Ovary (tissue), 9 donors: Measurements from ENCODE around the gene EPG5. TPM values are rescaled to one million over a fixed set of nuclear protein-coding genes. Genes with fewer than 3 reads are reported as not detected.
"Not testable (repeated sequence)": the region's sequence is repeated elsewhere in the genome, so short reads cannot be mapped to it uniquely, and the experiment has no call there.

Source experiments
- DNase-seq, 5 donors: peaks; one replicate each; pipeline ENCODE4 v3.0.0-alpha.2; 2019 to 2020
- H3K27ac ChIP-seq, 2 donors: fragments of 200-600 bp; one replicate each; pipeline versions ENCODE4 v1.5.1 to v1.8.0; 2019 to 2022
- H3K27me3 ChIP-seq: fragments of 200-600 bp; one replicate; pipeline ENCODE4 v1.8.0; 2022
- H3K36me3 ChIP-seq: fragments of 200-600 bp; sonication (generic); one replicate; pipeline ENCODE4 v1.5.1; 2019
- H3K4me1 ChIP-seq: one replicate; pipeline ENCODE4 v1.8.1; 2013; ENCODE audit warnings: mild to moderate bottlenecking, moderate library complexity; ENCODE audit not compliant: insufficient read depth
- H3K4me3 ChIP-seq: fragments of 200-600 bp; sonication (generic); one replicate; pipeline ENCODE4 v1.5.1; 2017
- H3K9me3 ChIP-seq, 2 donors: fragments of 200-600 bp in 1 of 2; sonication (generic) in 1 of 2; one replicate each; pipeline versions ENCODE4 v1.5.1 to v1.8.1; 2013 to 2019; ENCODE audit warnings: mild to moderate bottlenecking in 1 of 2, moderate library complexity in 1 of 2
- EP300 ChIP-seq: sonication (generic); formaldehyde crosslinking; IDR thresholded peaks from one replicate; pipeline ENCODE4 v1.6.1; 2017; ENCODE audit warnings: antibody characterized with exemption
- POLR2A ChIP-seq: fragments of 450-650 bp; IDR thresholded peaks from one replicate; pipeline ENCODE4 v1.6.1; 2017; ENCODE audit warnings: antibody characterized with exemption, mild to moderate bottlenecking, moderate library complexity
- WGBS, 3 donors: extraction: QIAGEN DNeasy Blood & Tissue Kit in 1 of 3; methylation state at CpG; one replicate each; pipeline versions ENCODE4 v1.1.5 to v1.1.7; 2013 to 2017; 5-methylcytosine and 5-hydroxymethylcytosine counted together
- intact Hi-C, 4 donors: fragments of 100-400 bp; cut with DNase I; formaldehyde crosslinking; loops; one replicate each; pipeline versions ENCODE4 v1.11.0 to v1.15.1; 2022 to 2023
- polyA plus RNA-seq, 2 donors: library from polyadenylated mRNA; stranded (reverse); fragments of 200-250 nt in 1 of 2; fragments of 350-450 nt in 1 of 2; fragmentation: Illumina TruSeq in 1 of 2; extraction: RNeasy Lipid Tissue Mini Kit (QIAGEN cat#74804) in 1 of 2; gene quantifications; one replicate each; pipeline ENCODE4 v1.2.3, GENCODE V29; 2013 to 2014
- total RNA-seq, 7 donors: library from RNA; depleted of rRNA in 2 of 7; stranded (reverse); fragments of >200 nt in 2 of 7; fragmentation: NEBNext Ultra II Directional in 3 of 7; extraction: Animal tissue kit (Norgen Biotek cat#: 25700) in 3 of 7; gene quantifications; one replicate each; pipeline versions ENCODE4 v1.1.0 to v1.2.4, GENCODE V29; 2016 to 2023
- TF ChIP-seq, protein P1 (sequence below), 3 donors: fragments of 450-650 bp in 2 of 3; fragments of 200-600 bp in 1 of 3; IDR thresholded peaks; one replicate each; pipeline versions ENCODE4 v1.5.1 to v1.8.0; 2016 to 2022; ENCODE audit warnings: antibody characterized with exemption in 3 of 3, mild to moderate bottlenecking in 1 of 3
- donor health status: DM: no; HTN: no; CAD: no; lungs with moderate emphysema.
- donor health status: DM: no; HTN: no; CAD: no.
- donor health status: Bipolar disorder and iron deficiency.
- donor health status: DM: yes; HTN: yes; CAD: no.
- donor health status: DM: no; HTN: no; CAD: no.
- donor health status: DM: yes; HTN: yes; CAD: no.

The EPG5 gene
- total and polyA plus RNA-seq, 9 donors = 8.9 to 28.4 (median 21.2) TPM

DNA sequence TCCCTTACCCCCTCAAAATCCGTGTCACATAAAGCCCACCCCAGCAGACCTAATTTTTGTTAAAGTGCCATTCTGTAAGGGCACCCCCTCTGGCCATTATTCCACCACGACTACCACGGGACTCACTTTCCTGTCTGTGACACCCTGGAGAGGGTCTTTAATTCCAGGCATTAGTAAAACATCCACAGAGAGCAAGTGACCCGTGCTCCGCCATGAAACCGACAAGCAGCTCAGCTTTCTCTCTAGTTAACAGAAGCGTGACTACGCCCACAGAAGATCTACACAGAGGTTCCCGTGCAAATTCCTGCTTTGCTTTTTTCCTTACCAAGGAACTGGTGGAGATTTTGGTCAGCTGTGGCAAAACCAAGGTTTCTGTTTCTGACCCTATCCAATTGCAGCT is 137.3 kb downstream of the EPG5 start:
- TF ChIP-seq, protein P1, sequence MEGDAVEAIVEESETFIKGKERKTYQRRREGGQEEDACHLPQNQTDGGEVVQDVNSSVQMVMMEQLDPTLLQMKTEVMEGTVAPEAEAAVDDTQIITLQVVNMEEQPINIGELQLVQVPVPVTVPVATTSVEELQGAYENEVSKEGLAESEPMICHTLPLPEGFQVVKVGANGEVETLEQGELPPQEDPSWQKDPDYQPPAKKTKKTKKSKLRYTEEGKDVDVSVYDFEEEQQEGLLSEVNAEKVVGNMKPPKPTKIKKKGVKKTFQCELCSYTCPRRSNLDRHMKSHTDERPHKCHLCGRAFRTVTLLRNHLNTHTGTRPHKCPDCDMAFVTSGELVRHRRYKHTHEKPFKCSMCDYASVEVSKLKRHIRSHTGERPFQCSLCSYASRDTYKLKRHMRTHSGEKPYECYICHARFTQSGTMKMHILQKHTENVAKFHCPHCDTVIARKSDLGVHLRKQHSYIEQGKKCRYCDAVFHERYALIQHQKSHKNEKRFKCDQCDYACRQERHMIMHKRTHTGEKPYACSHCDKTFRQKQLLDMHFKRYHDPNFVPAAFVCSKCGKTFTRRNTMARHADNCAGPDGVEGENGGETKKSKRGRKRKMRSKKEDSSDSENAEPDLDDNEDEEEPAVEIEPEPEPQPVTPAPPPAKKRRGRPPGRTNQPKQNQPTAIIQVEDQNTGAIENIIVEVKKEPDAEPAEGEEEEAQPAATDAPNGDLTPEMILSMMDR (IDR thresholded peaks at IDR 0.05) = no peak
- TF ChIP-seq EP300 (no peak), POLR2A (no peak)
- 65 to 67% (median 65%) methylated on average over 9 of the region's 9 CpGs for WGBS, 3 donors
- H3K27me3 ChIP-seq = no peaks in the 10 kb centered on the region
- H3K4me3 ChIP-seq = no peak overlapping the region
- H3K36me3 ChIP-seq = no peaks in the 10 kb centered on the region
- DNase-seq = no peak
- no peak overlapping the region for H3K27ac ChIP-seq
- intact Hi-C loops = no loop called here
- no peaks in the 10 kb centered on the region for H3K9me3 ChIP-seq
- H3K4me1 ChIP-seq = no peaks in the 10 kb centered on the region

DNA sequence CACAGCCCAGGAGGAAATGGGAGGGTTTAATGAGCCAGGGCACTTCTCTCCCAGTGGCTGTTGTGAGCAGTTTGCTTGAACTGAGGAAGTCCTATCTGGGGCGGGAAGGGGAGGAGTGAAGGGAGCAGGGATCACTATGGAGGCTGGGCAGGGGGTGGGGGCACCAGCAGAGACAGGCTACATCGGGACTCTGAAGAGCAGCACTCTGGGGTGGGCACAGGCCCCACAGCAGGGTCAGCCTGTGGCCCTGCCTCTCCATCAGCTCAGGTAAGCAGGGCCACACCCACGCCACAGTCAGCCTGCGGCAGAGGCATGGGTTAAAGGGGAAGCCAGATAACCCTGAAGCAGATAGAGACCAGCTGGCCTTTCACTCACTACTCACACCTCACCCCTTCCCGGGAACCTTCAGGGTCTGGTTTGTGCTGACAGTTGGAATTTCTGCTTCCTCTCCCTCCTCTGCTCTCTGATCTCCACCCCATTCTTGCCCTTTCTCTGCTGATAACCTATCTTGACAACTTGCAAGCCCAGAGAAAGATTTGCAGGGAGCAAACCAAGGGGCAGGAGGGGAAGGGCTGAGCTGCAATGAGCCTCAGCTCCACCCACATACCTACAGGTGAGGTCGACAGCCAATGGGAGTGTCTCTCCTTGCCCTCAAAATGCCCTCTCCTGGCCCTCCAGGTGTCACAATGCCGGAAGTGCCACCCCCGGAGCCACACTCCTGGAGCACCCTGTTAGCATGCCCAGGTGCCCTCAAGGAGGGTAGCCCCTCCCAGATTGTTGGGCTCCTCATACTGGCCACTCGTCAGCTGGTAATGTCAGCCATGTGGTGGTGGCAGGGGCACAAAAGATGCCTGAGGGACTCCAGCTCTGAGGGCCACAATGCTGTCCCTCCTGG is 138.0 kb downstream of the EPG5 start:
- no peaks in the 10 kb centered on the region for H3K27me3 ChIP-seq
- H3K27ac ChIP-seq = no peak overlapping the region
- WGBS, 3 donors = 59 to 65% (median 62%) methylated on average over 9 of the region's 9 CpGs
- H3K4me3 ChIP-seq = no peak overlapping the region
- intact Hi-C loops = no loop called here
- no peaks in the 10 kb centered on the region for H3K4me1 ChIP-seq
- no peaks in the 10 kb centered on the region for H3K9me3 ChIP-seq
- no peaks in the 10 kb centered on the region for H3K36me3 ChIP-seq
- TF ChIP-seq POLR2A (no peak), EP300 (no peak)
- TF ChIP-seq, protein P1 (IDR thresholded peaks at IDR 0.05) = no peak
- DNase-seq = no peak

DNA sequence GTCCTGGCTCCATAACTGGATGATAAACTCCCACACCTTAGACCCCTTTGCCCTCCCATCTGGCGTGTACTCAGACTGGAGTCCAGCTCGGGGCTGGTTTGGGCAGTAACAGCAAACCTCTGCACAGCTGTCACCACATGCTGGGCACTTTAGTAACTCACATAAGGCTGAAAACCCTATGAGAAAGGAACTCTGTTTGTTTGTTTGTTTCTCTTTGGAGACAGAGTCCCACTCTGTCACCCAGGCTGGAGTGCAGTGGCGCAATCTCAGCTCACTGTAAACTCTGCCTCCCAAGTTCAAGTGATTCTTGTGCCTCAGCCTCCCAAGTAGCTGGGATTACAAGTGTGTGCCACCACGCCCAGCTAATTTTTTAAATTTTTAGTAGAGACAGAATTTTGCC is 140.4 kb downstream of the EPG5 start:
- WGBS, 3 donors = 82 to 90% (median 85%) methylated on average over 4 of the region's 4 CpGs
- H3K4me3 ChIP-seq, intact Hi-C loops, H3K4me1 ChIP-seq, H3K36me3 ChIP-seq, H3K27ac ChIP-seq, H3K27me3 ChIP-seq, DNase-seq, H3K9me3 ChIP-seq: not testable (repeated sequence)

DNA sequence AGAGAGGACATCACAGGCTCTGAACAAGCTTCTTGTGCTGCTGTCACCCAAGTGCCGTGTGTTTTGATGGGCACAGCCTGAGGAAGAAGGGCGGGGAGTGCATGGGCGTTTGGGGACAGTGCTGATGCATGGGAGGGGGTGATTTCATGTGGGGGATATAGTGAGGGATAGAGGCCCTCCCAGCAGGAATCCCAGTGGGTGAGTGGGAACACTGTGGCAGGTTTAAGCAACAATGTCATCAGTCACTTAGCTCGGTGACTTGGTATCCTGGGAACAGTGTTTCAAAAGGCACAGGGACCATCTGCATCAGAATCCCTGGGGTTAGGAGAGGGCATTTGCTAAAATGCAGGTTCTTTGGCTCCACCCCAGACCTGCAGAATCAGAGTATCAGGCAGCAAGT is 141.0 kb downstream of the EPG5 start:
- no peak for DNase-seq
- 89 to 94% (median 92%) methylated on average over 4 of the region's 4 CpGs for WGBS, 3 donors
- TF ChIP-seq POLR2A (no peak), EP300 (no peak)
- TF ChIP-seq, protein P1 (IDR thresholded peaks at IDR 0.05) = no peak
- Histone ChIP-seq H3K27me3 (no peaks in the 10 kb centered on the region), H3K36me3 (no peaks in the 10 kb centered on the region), H3K4me1 (no peaks in the 10 kb centered on the region), H3K9me3 (no peaks in the 10 kb centered on the region), H3K4me3 (no peak overlapping the region), H3K27ac (no peak overlapping the region)
- intact Hi-C loops = no loop called here
